ENCODE data around the gene ABLIM2. TPM values are rescaled to one million over a fixed set of nuclear protein-coding genes. Genes with fewer than 3 reads are reported as not detected.

The ABLIM2 gene
- total and polyA plus RNA-seq, 2 of the 8 experiments (the other 6 are each of a cell fraction or from before 2014, with no cell fraction given): 2.8 to 3.0 TPM

DNA sequence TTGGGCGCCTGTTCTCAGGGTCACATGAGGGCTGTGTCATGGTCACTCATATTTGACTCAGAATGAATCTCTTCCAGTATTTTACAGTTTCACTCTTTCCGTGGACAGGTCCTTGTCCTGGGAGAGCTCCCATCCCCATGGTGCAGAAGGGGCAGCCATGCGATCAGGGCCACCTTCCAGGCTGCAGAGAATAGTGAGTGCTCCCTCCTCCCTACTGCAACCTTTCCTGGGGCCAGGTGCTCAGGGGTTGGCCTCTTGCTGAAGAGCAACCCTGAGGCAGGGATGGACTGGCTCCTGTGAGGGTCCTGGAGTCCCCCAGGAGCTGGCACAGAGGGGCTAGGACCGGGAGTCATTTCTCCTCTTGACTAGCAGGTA is 108.4 kb downstream of the ABLIM2 start:
- Histone ChIP-seq H3K14ac (ENCODE audit: insufficient read length) (no peak overlapping the region), H3K79me1 (ENCODE audit: low read depth, low read length) (no peaks in the 10 kb centered on the region), H3K9ac (replicated peaks in 1 of 4; ENCODE audit: extremely low read depth in 1 of 4, low read depth in 3 of 4, low read length in 3 of 4) (peak overlapping the region in 1 of 4 experiments; percentile 38; a peak in 2 of 7 replicates), H2BK12ac (ENCODE audit: low read depth, low read length) (peak overlapping the region; percentile 99), H3K56ac (replicated peaks; ENCODE audit: insufficient read length, low read depth, low read length) (peak overlapping the region; percentile 8), H3K27ac (ENCODE audit: low read depth, low read length) (peak overlapping the region; percentile 86), H2BK120ac (replicated peaks; ENCODE audit: low read depth, low read length) (peak overlapping the region; percentile 93), H3K18ac (ENCODE audit: extremely low read depth, low read length) (peak overlapping the region; percentile 93), H3K36me3 (ENCODE audit: control insufficient read depth in 2 of 4, insufficient read depth in 4 of 4, low read length in 3 of 4) (no peaks in the 10 kb centered on the region), H3K4me1 (replicated peaks in 1 of 4; ENCODE audit: control insufficient read depth in 3 of 4, insufficient read depth in 4 of 4, low read length in 3 of 4) (peaks cover 6 to 36% (median 28%) of the 10 kb centered on the region in 4 experiments), H2BK15ac (ENCODE audit: low read length) (no peak overlapping the region), H4K5ac (ENCODE audit: insufficient read length, low read depth, low read length) (peak overlapping the region; percentile 89), H3K9me3 (ENCODE audit: insufficient read depth in 2 of 2, low read depth in 1 of 2, low read length in 1 of 2) (peaks cover 8 to 9% of the 10 kb centered on the region in 2 experiments; a peak in 3 of 4 replicates), H3K4me2 (ENCODE audit: insufficient read depth in 1 of 2, low read depth in 2 of 2, low read length in 2 of 2) (peak overlapping the region; percentile 12 to 50), H2BK5ac (ENCODE audit: low read depth, low read length) (peak overlapping the region; percentile 99), H3K27me3 (replicated peaks in 1 of 4; ENCODE audit: control insufficient read depth in 3 of 4, extremely low read depth in 1 of 4, insufficient read depth in 3 of 4, low read length in 3 of 4) (no peaks in the 10 kb centered on the region), H2AK5ac (ENCODE audit: low read depth, low read length) (peak overlapping the region; percentile 87), H4K8ac (ENCODE audit: extremely low read depth, insufficient read depth, low read length) (peak overlapping the region; percentile 90; the same call in 1 of the 2 replicates), H3K23ac (ENCODE audit: insufficient read length) (no peak overlapping the region), H2AFZ (ENCODE audit: low read length) (peak overlapping the region; percentile 30; the same call in 1 of the 2 replicates), H3K23me2 (ENCODE audit: low read depth, low read length) (no peaks in the 10 kb centered on the region), H3K79me2 (ENCODE audit: control insufficient read depth in 1 of 2, insufficient read depth in 2 of 2, low read length in 2 of 2) (no peaks in the 10 kb centered on the region), H3K4ac (replicated peaks; ENCODE audit: insufficient read length, low read depth, low read length) (peak overlapping the region; percentile 30), H4K20me1 (replicated peaks in 1 of 2; ENCODE audit: control insufficient read depth in 1 of 2, insufficient read depth in 2 of 2, low read length in 2 of 2) (no peaks in the 10 kb centered on the region), H4K91ac (replicated peaks; ENCODE audit: insufficient read length, low read length) (peak overlapping the region; percentile 87), H2BK20ac (ENCODE audit: low read length) (peak overlapping the region; percentile 99; the same call in 1 of the 2 replicates), H3K4me3 (ENCODE audit: extremely low read depth in 1 of 4, insufficient read depth in 2 of 4, low read depth in 3 of 4, low read length in 4 of 4) (no peak overlapping the region)
- no peak for FAIRE-seq
- POLR2A ChIA-PET (ENCODE audit: partially characterized antibody): interaction anchor here (1.2 to 2.1 kb wide), 7 partner anchors 10 to 109 kb away, joined by 3 to 8 read pairs (median 6); no protein-coding TSS in a partner anchor
- CTCF ChIA-PET (ENCODE audit: partially characterized antibody): interaction anchor here (0.8 to 3.9 kb wide), 8 partner anchors 9 to 446 kb away, joined by 3 to 17 read pairs (median 4); no protein-coding TSS in a partner anchor
- no peak for DNase-seq (ENCODE audit: low read depth in 1 of 2, low spot score in 2 of 2)
- WGBS, 2 experiments (ENCODE audit: extremely low coverage in 1 of 2, insufficient coverage in 1 of 2, insufficient read length in 1 of 2, insufficient replicate concordance in 2 of 2, low coverage in 1 of 2, low lambda C conversion rate in 2 of 2, missing lambda C conversion rate in 1 of 2): 61% methylated on average over 4 of the region's 4 CpGs; no CpG with 5 or more reads in 1 of the 2 experiments
- TF ChIP-seq RBBP5 (IDR thresholded peaks at IDR 0.05; ENCODE audit: borderline replicate concordance, low read depth, low read length) (peak; percentile 89; the same call in 1 of the 2 replicates), KDM4A (IDR thresholded peaks at IDR 0.05; ENCODE audit: low read depth, low read length, severe bottlenecking) (no peak), CTCF (IDR thresholded peaks at IDR 0.05; ENCODE audit: control extremely low read depth in 1 of 3, insufficient read depth in 1 of 3, low read depth in 1 of 3, low read length in 3 of 3) (peak in 1 of 3 experiments; percentile 2; a peak in 1 of 4 replicates)

Measured in H1 (cell line).